D721Med (cell line): ENCODE results near the gene CENPP.

Experiments used
- DNase-seq: peaks from one replicate; pipeline ENCODE4 v3.0.0; 2011; ENCODE audit warnings: low spot score; ENCODE audit not compliant: insufficient read length
- FAIRE-seq: peaks from 2 replicates; lab custom pipeline; 2011; peaks lifted over from hg19 to GRCh38; lab: Jason Lieb, UNC
- TF ChIP-seq, protein P1 (sequence below): IDR thresholded peaks from 2 replicates; pipeline ENCODE4 v1.5.1; 2012; ENCODE audit warnings: mild to moderate bottlenecking, control low read depth; ENCODE audit not compliant: insufficient read depth; ENCODE audit errors: missing control alignments

Gene CENPP

DNA sequence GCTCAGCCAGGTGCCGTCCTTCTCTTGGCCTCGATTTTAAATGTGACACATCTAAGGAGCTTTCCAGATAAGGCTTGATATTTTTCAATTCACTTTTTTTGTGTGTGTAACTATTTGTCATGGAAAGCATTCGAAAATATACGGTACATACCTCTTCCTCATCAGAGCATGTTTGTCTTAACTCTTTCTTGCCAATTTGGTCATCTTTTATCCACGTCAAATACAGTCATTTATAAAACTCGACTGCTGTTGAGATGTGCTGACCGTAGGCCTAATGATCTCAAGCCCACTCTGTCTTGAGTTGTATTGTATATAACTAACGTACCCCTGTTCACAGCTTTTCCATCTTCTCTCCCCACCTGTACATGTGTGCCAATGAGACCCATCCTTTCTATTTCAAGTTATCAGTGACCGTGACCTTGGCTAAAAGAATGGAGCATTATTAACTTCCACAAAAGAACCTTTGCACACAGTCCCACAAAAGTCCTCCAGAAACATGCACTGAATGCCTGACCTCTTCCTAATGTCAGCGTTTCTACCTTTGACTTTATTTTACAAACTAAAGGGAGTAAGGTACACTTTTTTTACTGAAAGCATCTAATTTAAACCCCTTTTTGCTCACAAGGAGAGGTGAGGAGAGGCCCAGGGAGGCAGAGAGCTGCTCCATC, 282.6 kb downstream of the CENPP start:
- no peak for FAIRE-seq
- TF ChIP-seq, protein P1, sequence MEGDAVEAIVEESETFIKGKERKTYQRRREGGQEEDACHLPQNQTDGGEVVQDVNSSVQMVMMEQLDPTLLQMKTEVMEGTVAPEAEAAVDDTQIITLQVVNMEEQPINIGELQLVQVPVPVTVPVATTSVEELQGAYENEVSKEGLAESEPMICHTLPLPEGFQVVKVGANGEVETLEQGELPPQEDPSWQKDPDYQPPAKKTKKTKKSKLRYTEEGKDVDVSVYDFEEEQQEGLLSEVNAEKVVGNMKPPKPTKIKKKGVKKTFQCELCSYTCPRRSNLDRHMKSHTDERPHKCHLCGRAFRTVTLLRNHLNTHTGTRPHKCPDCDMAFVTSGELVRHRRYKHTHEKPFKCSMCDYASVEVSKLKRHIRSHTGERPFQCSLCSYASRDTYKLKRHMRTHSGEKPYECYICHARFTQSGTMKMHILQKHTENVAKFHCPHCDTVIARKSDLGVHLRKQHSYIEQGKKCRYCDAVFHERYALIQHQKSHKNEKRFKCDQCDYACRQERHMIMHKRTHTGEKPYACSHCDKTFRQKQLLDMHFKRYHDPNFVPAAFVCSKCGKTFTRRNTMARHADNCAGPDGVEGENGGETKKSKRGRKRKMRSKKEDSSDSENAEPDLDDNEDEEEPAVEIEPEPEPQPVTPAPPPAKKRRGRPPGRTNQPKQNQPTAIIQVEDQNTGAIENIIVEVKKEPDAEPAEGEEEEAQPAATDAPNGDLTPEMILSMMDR, result no peak
- DNase-seq, result no peak

DNA sequence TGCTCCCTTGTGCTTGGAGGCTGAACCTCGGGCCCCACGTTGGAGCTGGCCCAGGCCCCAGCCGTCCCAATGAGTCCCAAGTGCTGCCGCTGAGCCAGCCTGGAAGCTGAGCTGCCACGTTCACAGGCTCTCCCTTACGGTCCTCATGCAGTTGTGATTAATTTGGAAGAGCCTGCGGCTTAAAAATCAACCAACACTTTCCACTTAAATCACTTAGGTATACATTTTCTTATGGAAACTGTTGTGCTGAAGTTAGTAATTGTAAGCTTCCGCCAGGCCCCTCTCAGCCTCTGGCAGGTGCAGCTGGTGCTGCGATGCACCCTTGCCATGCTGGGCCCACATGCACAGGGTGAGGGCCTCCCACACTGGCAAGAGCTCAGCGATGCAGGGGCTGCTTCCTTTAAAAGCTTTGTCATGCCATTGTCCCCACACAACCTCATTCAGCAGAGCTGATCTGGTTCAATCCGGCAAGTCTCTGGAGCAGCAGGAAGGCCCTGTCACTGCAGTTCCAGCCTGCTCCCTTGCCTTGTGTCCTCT, 283.2 kb downstream of the CENPP start:
- FAIRE-seq, result no peak
- no peak for DNase-seq
- TF ChIP-seq, protein P1, result no peak

DNA sequence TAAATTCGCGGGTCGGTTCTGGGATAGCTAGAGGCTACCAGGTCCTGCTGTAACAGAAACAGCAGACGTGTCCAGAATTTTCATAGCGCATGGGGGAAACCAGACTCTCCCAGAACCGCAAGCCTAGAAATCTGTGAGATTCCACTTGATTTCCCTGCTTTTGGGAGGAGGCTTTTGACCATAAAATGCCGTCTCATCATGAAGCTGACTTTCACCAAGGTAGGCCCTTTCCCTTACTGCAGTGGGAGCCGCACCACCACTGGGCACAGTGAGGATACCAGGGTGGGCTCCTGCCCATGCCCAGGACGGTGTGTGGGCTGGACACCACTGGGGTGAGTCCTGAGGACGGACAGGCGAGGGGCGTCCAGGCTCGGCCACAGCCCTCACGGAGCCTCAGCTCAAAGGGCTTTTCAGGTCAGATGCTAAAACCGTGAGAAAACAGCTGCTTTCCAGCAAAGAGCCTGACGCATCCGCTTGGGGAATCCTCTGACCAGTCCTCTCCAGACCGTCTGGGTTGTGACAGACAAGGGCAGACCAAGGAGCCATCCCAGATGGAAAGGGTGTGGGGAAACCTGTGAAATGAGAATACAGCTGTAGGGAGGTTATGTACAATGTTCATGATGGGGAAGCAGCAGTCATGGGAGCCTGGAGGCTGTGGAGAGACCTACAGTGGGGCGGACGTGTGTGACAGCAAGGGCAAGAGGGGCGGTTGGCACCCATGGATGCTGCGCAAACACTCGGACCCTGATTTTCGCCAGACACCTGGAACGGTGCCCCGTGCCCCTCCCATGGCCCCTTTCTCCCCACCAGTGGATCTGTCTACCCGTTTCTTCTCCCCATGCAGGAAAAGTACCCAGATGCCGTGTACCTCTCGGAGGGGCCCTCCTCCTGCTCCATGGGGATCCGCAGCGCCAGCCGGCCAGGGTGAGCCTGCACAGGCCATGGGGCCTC, 285.0 kb downstream of the CENPP start:
- TF ChIP-seq, protein P1, result no peak
- DNase-seq (no peak), FAIRE-seq (no peak)

DNA sequence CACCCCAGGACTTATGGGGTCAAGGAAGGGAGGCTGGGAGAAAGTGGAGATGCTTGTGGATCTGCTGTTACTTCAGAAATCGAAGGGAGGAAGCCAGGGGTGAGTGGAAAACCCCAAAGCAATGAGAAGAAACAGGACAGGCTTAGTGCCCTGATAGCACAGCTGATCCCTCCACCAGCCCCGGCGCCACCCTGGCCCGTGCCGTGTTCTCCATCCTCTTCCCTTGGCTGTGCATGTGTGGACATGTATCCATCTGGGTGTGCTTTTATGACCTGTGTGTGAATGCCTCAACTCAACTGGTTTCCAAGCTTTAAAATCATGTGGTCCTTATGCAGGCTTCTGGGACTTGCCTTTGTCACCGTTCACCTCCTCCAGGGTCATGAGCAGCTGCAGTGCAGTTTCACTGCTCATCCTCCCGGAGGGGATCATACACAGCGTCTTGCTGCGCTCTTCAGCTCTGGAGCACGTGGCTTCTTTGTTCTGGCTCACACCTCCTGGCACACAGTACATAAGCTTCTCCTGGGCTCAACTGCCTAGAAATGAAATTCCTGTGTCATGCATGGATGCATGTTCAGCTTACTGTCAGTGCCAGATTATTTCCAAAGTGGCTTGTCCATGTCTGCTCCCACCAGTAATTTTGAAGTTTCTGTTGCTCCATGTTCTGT, 286.0 kb downstream of the CENPP start:
- FAIRE-seq (no peak), DNase-seq (no peak)
- TF ChIP-seq, protein P1, result no peak

DNA sequence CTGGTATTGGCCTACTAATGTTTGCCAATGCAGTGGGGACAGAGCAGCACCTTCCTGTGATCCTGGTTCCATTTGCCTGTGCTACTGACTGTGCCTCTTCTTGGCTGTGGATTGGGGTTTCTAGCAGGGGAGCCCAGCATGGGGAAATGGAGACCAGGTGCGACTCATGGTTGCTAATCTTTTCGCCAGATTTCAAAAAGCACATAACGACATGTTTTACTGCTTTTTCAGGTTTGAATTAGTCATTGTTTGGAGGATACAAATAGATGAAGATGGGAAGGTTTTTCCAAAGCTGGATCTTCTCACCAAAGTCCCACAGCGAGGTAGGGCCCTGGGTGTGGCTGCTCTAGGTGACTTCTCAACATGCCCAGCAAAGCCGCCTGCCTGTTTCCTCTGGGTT, 286.5 kb downstream of the CENPP start:
- no peak for FAIRE-seq
- TF ChIP-seq, protein P1, result no peak
- DNase-seq, result no peak

DNA sequence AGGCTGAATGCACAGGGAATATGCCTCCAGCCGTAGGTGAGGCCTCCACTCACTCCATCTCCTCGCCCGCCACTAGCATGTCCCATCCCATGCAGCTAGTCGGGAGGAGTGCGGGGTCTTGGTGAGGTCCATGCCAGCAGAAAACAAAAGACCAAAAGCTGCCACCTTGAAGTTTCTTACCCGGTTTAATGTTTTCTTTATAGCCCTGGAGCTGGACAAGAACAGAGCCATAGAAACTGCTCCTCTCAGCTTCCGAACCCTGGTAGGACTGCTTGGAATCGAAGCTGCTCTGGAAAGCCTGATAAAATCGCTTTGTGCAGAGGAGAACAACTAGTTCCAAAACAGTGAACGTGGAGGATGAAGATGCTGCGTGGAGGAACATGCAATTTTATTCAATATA, 287.1 kb downstream of the CENPP start:
- TF ChIP-seq, protein P1, result no peak
- FAIRE-seq, result no peak

More for the DNA sequence above, 287.1 kb downstream of the CENPP start:
- DNase-seq, result no peak
